Breast epithelium (tissue), 3 donors: ENCODE results near the gene PELI2.

ENCODE experiments used
- POLR2A ChIP-seq: fragments of 450-650 bp; IDR thresholded peaks from one replicate; pipeline ENCODE4 v1.6.1; 2016; ENCODE audit warnings: antibody characterized with exemption, mild to moderate bottlenecking, moderate library complexity
- TF ChIP-seq, protein P1 (sequence below), 3 donors: fragments of 450-650 bp; IDR thresholded peaks; one replicate each; pipeline ENCODE4 v1.5.1; 2016 to 2017; ENCODE audit warnings: antibody characterized with exemption in 3 of 3, mild to moderate bottlenecking in 3 of 3, moderate library complexity in 3 of 3

DNA sequence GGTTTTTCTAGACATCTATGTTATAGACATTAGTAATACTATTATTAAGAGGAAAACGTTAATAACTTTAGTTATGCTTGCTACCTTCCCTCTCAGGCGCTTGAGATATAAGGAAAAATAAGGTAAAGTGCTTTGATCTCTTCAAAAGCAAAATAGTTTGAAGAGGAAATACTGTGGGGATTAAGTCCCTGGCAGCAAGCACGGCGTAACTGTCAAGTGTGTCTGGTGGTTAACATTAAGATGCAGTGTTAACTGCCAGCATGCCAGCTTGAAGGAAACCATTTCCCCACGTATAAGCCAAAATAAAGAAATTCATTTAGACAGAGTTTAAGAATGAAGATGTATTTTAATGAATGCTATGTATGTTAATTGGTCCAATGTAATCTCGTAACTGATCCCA, 31.8 kb downstream of the PELI2 start:
- TF ChIP-seq POLR2A: no peak
- TF ChIP-seq, protein P1, sequence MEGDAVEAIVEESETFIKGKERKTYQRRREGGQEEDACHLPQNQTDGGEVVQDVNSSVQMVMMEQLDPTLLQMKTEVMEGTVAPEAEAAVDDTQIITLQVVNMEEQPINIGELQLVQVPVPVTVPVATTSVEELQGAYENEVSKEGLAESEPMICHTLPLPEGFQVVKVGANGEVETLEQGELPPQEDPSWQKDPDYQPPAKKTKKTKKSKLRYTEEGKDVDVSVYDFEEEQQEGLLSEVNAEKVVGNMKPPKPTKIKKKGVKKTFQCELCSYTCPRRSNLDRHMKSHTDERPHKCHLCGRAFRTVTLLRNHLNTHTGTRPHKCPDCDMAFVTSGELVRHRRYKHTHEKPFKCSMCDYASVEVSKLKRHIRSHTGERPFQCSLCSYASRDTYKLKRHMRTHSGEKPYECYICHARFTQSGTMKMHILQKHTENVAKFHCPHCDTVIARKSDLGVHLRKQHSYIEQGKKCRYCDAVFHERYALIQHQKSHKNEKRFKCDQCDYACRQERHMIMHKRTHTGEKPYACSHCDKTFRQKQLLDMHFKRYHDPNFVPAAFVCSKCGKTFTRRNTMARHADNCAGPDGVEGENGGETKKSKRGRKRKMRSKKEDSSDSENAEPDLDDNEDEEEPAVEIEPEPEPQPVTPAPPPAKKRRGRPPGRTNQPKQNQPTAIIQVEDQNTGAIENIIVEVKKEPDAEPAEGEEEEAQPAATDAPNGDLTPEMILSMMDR (IDR thresholded peaks at IDR 0.05): no peak
